HG03571 (cell line): ENCODE measurements around the gene RASSF5.

Experiments
- ATAC-seq: cut with Tn5 transposase; IDR thresholded peaks from one replicate; pipeline ENCODE4 v1.9.1; 2021; ENCODE audit not compliant: unreplicated experiment

The RASSF5 gene

GRCh38 chr1:206507284-206508129 lies at the start of gene RASSF5:
RASSF5 (plus strand) TSS chr1:206507531; CDS start chr1:206507603, 72 bp downstream.
- ATAC-seq: peak; percentile 59

GRCh38 chr1:206459703-206460102 lies 47.6 kb upstream of the RASSF5 start:
- no peak for ATAC-seq

- ATAC-seq: no peak
Observed at GRCh38 chr1:206460836-206461426, 46.4 kb upstream of the RASSF5 start.

GRCh38 chr1:206461602-206462455 lies 45.5 kb upstream of the RASSF5 start:
- no peak for ATAC-seq

GRCh38 chr1:206463137-206463536 lies 44.2 kb upstream of the RASSF5 start:
- no peak for ATAC-seq

- no peak for ATAC-seq
Observed at GRCh38 chr1:206463911-206464310, 43.4 kb upstream of the RASSF5 start.

- no peak for ATAC-seq
Observed at GRCh38 chr1:206464456-206464964, 42.8 kb upstream of the RASSF5 start.

GRCh38 chr1:206465951-206466350 lies 41.4 kb upstream of the RASSF5 start:
- ATAC-seq: no peak

- no peak for ATAC-seq
Observed at GRCh38 chr1:206466840-206467649, 40.3 kb upstream of the RASSF5 start.

- no peak for ATAC-seq
Observed at GRCh38 chr1:206467915-206468314, 39.4 kb upstream of the RASSF5 start.

GRCh38 chr1:206468571-206468970 lies 38.8 kb upstream of the RASSF5 start:
- ATAC-seq: no peak

GRCh38 chr1:206469411-206469932 lies 37.9 kb upstream of the RASSF5 start:
- no peak for ATAC-seq

GRCh38 chr1:206469933-206470691 lies 37.2 kb upstream of the RASSF5 start, which contains the start of gene IKBKE:
IKBKE (plus strand) TSS chr1:206470476; CDS start chr1:206473228, 2,752 bp downstream.
- peak; percentile 49 for ATAC-seq

- ATAC-seq: peak; percentile 11
Observed at GRCh38 chr1:206470692-206471414, 36.5 kb upstream of the RASSF5 start.

- no peak for ATAC-seq
Observed at GRCh38 chr1:206471415-206471801, 35.9 kb upstream of the RASSF5 start.

GRCh38 chr1:206472024-206472423 lies 35.3 kb upstream of the RASSF5 start:
- ATAC-seq: no peak

- no peak for ATAC-seq
Observed at GRCh38 chr1:206472454-206472853, 34.9 kb upstream of the RASSF5 start.

- ATAC-seq: no peak
Observed at GRCh38 chr1:206472886-206473285, 34.4 kb upstream of the RASSF5 start.

GRCh38 chr1:206476058-206476457 lies 31.3 kb upstream of the RASSF5 start:
- no peak for ATAC-seq
